Neural progenitor cell (in vitro differentiated cells): ENCODE measurements around the gene RPH3AL.

Experiments used
- EZH2 ChIP-seq: fragments of 200-600 bp; sonication (generic); IDR thresholded peaks from 2 replicates; pipeline ENCODE4 v1.6.1; 2017; ENCODE audit warnings: antibody characterized with exemption, mild to moderate bottlenecking, moderate library complexity
- EZH2phosphoT487 ChIP-seq: fragments of 200-600 bp; sonication (generic); IDR thresholded peaks from 2 replicates; pipeline ENCODE4 v1.6.1; 2017; ENCODE audit warnings: antibody characterized with exemption
- TF ChIP-seq, protein P1 (sequence below): fragments of 200-600 bp; sonication (generic); IDR thresholded peaks from 2 replicates; pipeline ENCODE4 v1.5.1; 2017; ENCODE audit warnings: antibody characterized with exemption, mild to moderate bottlenecking

- TF ChIP-seq, protein P1, sequence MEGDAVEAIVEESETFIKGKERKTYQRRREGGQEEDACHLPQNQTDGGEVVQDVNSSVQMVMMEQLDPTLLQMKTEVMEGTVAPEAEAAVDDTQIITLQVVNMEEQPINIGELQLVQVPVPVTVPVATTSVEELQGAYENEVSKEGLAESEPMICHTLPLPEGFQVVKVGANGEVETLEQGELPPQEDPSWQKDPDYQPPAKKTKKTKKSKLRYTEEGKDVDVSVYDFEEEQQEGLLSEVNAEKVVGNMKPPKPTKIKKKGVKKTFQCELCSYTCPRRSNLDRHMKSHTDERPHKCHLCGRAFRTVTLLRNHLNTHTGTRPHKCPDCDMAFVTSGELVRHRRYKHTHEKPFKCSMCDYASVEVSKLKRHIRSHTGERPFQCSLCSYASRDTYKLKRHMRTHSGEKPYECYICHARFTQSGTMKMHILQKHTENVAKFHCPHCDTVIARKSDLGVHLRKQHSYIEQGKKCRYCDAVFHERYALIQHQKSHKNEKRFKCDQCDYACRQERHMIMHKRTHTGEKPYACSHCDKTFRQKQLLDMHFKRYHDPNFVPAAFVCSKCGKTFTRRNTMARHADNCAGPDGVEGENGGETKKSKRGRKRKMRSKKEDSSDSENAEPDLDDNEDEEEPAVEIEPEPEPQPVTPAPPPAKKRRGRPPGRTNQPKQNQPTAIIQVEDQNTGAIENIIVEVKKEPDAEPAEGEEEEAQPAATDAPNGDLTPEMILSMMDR: no peak
- TF ChIP-seq EZH2: no peak
- no peak for TF ChIP-seq EZH2phosphoT487
Measured at GRCh38 chr17:278055-278675, 74.4 kb downstream of the RPH3AL start.
